Measurements from ENCODE around the gene KRTAP19-3.
"Not testable (repeated sequence)": the region's sequence is repeated elsewhere in the genome, so short reads cannot be mapped to it uniquely, and the experiment has no call there.

KRTAP19-3 gene

GRCh38 chr21:30491963-30492428 lies at the start of gene KRTAP19-3:
KRTAP19-3 (minus strand) TSS chr21:30492013; CDS start chr21:30491957, 56 bp downstream.
- H3K4me3 ChIP-seq (replicated peaks in 1 of 2; ENCODE audit: low read depth in 2 of 2, low read length in 2 of 2), result no peak within 1 kb of the TSS
- TF ChIP-seq, protein P1, sequence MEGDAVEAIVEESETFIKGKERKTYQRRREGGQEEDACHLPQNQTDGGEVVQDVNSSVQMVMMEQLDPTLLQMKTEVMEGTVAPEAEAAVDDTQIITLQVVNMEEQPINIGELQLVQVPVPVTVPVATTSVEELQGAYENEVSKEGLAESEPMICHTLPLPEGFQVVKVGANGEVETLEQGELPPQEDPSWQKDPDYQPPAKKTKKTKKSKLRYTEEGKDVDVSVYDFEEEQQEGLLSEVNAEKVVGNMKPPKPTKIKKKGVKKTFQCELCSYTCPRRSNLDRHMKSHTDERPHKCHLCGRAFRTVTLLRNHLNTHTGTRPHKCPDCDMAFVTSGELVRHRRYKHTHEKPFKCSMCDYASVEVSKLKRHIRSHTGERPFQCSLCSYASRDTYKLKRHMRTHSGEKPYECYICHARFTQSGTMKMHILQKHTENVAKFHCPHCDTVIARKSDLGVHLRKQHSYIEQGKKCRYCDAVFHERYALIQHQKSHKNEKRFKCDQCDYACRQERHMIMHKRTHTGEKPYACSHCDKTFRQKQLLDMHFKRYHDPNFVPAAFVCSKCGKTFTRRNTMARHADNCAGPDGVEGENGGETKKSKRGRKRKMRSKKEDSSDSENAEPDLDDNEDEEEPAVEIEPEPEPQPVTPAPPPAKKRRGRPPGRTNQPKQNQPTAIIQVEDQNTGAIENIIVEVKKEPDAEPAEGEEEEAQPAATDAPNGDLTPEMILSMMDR (IDR thresholded peaks at IDR 0.05; ENCODE audit: low read depth, low read length), result no peak
- no peak for DNase-seq (ENCODE audit: low read depth in 2 of 2)

GRCh38 chr21:30518876-30519275 lies 27.1 kb upstream of the KRTAP19-3 start:
- no peak for DNase-seq (ENCODE audit: low read depth in 2 of 2)
- TF ChIP-seq, protein P1 (IDR thresholded peaks at IDR 0.05; ENCODE audit: low read depth, low read length), result no peak
- no peak overlapping the region for H3K4me3 ChIP-seq (replicated peaks in 1 of 2; ENCODE audit: low read depth in 2 of 2, low read length in 2 of 2)

DNA sequence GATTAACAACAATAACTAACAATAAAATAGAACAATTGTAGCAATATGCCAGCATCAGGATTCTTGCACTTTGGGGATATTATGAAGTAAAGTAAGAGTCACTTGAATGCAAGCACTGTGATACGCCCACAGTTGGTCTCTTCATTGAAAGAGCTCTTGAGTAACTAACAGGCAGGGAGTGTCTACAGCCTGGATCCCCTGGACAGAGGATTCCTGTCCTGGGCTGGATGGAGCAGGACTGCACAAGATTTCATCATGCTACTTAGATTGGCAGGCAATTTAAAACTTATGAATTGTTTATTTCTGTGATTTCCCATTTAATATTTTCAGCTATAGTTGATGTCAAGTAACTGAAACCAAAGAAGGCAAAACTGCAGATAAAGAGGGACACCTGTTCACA lies 23.9 kb upstream of the KRTAP19-3 start:
- DNase-seq (ENCODE audit: low read depth in 2 of 2), result no peak

DNA sequence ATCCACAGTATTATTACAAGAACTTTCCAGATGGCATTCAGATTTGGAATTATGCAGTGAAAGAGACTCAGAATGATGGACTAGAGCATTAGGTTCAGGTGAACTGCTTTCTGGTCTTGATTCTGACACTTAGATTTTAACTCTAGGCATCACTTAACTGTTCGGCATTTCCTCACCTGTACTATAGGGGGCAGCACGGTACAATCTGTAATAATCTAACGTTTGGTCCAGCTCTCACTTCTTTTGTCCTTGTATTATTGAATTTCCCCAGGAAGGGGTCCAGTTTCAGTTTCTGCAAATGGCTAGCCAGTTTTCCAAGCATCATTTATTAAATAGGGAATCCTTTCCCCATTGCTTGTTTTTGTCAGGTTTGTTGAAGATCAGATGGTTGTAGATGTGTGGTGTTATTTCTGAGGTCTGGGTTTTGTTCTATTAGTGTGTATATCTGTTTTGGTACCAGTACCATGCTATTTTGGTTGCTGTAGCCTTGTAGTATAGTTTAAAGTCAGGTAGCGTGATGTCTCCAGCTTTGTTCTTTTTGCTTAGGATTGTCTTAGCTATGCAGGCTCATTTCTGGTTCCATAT lies 13.9 kb upstream of the KRTAP19-3 start:
- H3K4me3 ChIP-seq (replicated peaks in 1 of 2; ENCODE audit: low read depth in 2 of 2, low read length in 2 of 2); DNase-seq (ENCODE audit: low read depth in 2 of 2): not testable (repeated sequence)

More for the DNA sequence above, 23.9 kb upstream of the KRTAP19-3 start:
- no peak overlapping the region for H3K4me3 ChIP-seq (replicated peaks in 1 of 2; ENCODE audit: low read depth in 2 of 2, low read length in 2 of 2)
- TF ChIP-seq, protein P1 (IDR thresholded peaks at IDR 0.05; ENCODE audit: low read depth, low read length), result no peak

GRCh38 chr21:30502041-30502440 lies 10.2 kb upstream of the KRTAP19-3 start, which contains the start of gene KRTAP19-5:
KRTAP19-5 (minus strand) TSS chr21:30502141; CDS start chr21:30502090, 51 bp downstream.
- H3K4me3 ChIP-seq (replicated peaks in 1 of 2; ENCODE audit: low read depth in 2 of 2, low read length in 2 of 2), result no peak within 1 kb of the TSS
- no peak for DNase-seq (ENCODE audit: low read depth in 2 of 2)
- TF ChIP-seq, protein P1 (IDR thresholded peaks at IDR 0.05; ENCODE audit: low read depth, low read length), result no peak

- DNase-seq (ENCODE audit: low read depth in 2 of 2), result no peak
- H3K4me3 ChIP-seq (replicated peaks in 1 of 2; ENCODE audit: low read depth in 2 of 2, low read length in 2 of 2), result no peak within 1 kb of the TSS
- TF ChIP-seq, protein P1 (IDR thresholded peaks at IDR 0.05; ENCODE audit: low read depth, low read length), result no peak
Measured at GRCh38 chr21:30497065-30497464, 5.3 kb upstream of the KRTAP19-3 start, which contains the start of gene KRTAP19-4. KRTAP19-4 (minus strand) TSS chr21:30497165; CDS start chr21:30497110, 55 bp downstream.

DNA sequence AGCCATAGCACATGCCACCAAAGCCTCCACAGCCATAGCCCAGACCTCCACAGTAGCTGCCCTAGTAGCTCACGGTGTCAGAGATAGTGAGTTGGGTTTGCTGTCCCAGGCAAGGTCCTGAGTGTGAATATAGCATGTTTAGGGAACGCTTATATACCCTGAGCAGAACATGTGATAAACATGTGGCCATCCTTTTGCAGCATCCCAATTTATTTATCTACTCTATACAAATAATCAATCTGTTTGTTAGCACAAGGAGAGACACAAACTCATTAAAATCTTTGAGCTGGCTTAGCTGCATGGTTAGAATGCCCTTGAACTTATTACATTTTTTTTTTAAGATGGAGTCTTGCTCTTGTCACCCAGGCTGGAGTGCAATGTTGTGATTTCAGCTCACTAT lies 4.5 kb downstream of the KRTAP19-3 start, which contains the start of gene KRTAP19-2:
Gene KRTAP19-2 (minus strand): TSS at position 101 of the 400 bp plus-strand sequence. CDS start 88 bp downstream, at position 13.
- TF ChIP-seq, protein P1 (IDR thresholded peaks at IDR 0.05; ENCODE audit: low read depth, low read length), result no peak
- no peak for DNase-seq (ENCODE audit: low read depth in 2 of 2)

More for the DNA sequence above, 4.5 kb downstream of the KRTAP19-3 start, which contains the start of gene KRTAP19-2:
- no peak within 1 kb of the TSS for H3K4me3 ChIP-seq (replicated peaks in 1 of 2; ENCODE audit: low read depth in 2 of 2, low read length in 2 of 2)

All from cardiac fibroblast (primary cell).